GDM1 (cell line): ENCODE measurements around the gene CCNF.

Experiments
- DNase-seq: peaks from one replicate; lab custom pipeline; 2025; lab: John Stamatoyannopoulos, UW

The CCNF gene

GRCh38 chr16:2501946-2502895 lies 73.0 kb downstream of the CCNF start:
- no peak for DNase-seq

GRCh38 chr16:2505695-2506094 lies 76.4 kb downstream of the CCNF start:
- no peak for DNase-seq

- no peak for DNase-seq
Observed at GRCh38 chr16:2507052-2507659, 77.9 kb downstream of the CCNF start.

- no peak for DNase-seq
Observed at GRCh38 chr16:2507665-2508064, 78.4 kb downstream of the CCNF start.
